Activated naive CD8-positive, alpha-beta T cell (primary cell): ENCODE data around the gene GDPD4.
"Not testable (repeated sequence)": the region's sequence is repeated elsewhere in the genome, so short reads cannot be mapped to it uniquely, and the experiment has no call there.

ENCODE experiments used
- H3K27ac Mint-ChIP-seq: one replicate; pipeline ENCODE4 v1.8.0; 2021; ENCODE audit warnings: mixed read lengths
- H3K27me3 Mint-ChIP-seq: one replicate; pipeline ENCODE4 v1.8.0; 2021; ENCODE audit warnings: mixed read lengths
- H3K36me3 Mint-ChIP-seq: one replicate; pipeline ENCODE4 v1.8.0; 2021; ENCODE audit warnings: mixed read lengths
- H3K4me1 Mint-ChIP-seq: one replicate; pipeline ENCODE4 v1.8.0; 2021; ENCODE audit warnings: low read depth, mixed read lengths
- H3K4me3 Mint-ChIP-seq: one replicate; pipeline ENCODE4 v1.8.0; 2021; ENCODE audit warnings: mild to moderate bottlenecking, mixed read lengths
- H3K9me3 Mint-ChIP-seq: one replicate; pipeline ENCODE4 v1.8.0; 2021; ENCODE audit warnings: low read depth, mixed read lengths

Gene GDPD4

DNA sequence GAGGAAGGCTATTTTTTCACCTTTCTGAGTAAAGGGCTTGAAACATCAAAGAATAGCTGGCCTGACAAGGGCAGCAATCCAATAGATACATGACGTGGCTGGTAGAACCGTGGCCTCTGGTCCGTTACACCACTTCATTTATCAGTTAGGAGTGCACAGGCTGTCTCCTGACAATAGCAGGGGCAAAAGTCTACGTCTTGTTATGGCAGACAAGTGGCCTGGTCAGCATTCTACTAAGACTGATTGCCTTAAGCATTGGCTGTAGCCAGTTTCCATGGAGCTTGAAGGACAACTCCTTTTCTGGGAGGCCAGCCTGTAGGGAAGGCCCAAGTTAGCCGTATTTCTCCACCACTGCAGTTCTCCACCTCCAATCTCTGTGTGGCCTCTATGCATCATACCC is 9.2 kb upstream of the GDPD4 start:
- Mint-ChIP-seq H3K27me3 (no peaks in the 10 kb centered on the region), H3K27ac (peak overlapping the region; percentile 24), H3K9me3 (peaks cover 3% of the 10 kb centered on the region), H3K4me3 (no peak overlapping the region), H3K4me1 (peaks cover 5% of the 10 kb centered on the region), H3K36me3 (no peaks in the 10 kb centered on the region)

DNA sequence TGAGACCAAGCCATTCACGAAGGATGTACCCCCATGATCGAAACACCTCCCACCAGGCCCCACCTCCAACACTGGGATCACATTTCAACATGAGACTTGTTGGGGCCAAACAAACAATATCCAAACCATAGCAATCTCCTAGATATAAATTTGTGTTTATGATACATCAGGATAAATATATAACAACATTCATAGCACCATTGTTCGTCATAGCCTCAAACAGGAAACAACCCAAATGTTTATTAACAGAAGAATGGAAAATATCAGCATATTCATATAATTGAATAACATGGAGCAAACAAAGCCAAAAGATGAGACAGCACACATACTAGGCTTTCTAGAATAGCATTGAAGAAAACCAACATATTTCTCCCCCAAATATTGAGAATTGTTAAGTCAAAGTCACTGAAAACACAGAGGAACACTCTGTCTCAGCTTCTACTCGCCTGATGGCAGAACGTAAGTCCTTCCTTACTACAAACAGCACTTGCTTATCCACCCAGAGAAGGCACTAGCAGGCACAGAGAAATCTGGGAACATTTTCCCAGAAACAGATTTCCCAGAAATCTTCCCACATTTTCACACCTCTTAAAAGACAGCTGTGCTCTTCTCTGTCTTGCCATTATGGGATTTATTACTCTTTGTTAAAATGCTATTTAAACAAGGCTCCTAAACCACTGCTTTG is 8.1 kb upstream of the GDPD4 start:
- Mint-ChIP-seq H3K27ac (peak overlapping the region; percentile 90), H3K4me1 (peaks cover 5% of the 10 kb centered on the region)

DNA sequence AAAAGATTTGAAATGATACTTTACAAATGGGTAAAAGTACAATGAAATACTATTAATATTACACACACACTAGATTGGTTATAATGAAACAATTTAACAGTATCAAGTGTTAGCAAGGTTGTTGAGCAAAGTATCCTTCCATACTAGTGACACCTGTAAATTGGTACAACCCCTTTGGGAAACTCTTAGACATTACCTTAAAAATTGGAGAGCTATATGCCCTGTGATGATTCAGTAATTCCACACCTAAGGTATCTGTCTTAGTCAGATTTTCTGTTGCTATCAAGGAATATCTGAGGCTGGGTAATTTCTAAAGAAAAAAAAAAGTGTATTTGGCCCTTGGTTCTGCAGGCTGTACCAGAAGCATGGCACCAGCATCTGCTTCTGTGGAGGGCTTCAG is 7.4 kb upstream of the GDPD4 start:
- peaks cover 3% of the 10 kb centered on the region for H3K9me3 Mint-ChIP-seq
- no peaks in the 10 kb centered on the region for H3K27me3 Mint-ChIP-seq
- H3K4me3 Mint-ChIP-seq: peak overlapping the region; percentile 30
- peak overlapping the region; percentile 90 for H3K27ac Mint-ChIP-seq
- H3K4me1 Mint-ChIP-seq: peaks cover 5% of the 10 kb centered on the region
- H3K36me3 Mint-ChIP-seq: no peaks in the 10 kb centered on the region

More for the DNA sequence above, 8.1 kb upstream of the GDPD4 start:
- Mint-ChIP-seq H3K36me3 (no peaks in the 10 kb centered on the region), H3K9me3 (peaks cover 3% of the 10 kb centered on the region), H3K27me3 (no peaks in the 10 kb centered on the region), H3K4me3 (no peak overlapping the region)

DNA sequence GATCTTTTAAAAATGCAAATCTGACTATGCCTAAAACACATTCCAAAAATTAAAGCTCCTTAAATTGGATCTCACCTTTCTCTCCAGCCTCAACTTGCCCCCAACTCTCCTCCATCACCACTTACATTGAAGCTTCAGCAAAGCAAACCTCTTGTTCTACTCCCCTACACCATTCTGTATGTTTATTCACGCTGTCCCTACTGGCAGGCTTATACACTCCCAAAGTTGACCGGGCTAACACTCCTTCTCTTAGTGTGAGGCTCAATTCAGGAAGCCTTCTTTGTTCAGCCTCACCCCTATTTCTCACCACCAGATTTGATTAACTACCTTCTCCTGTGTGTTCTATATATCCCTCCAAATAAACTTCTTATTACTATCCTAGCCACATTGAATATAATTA is 1.8 kb upstream of the GDPD4 start:
- H3K27me3 Mint-ChIP-seq: no peaks in the 10 kb centered on the region
- no peaks in the 10 kb centered on the region for H3K4me1 Mint-ChIP-seq
- H3K9me3 Mint-ChIP-seq: no peaks in the 10 kb centered on the region
- no peak overlapping the region for H3K27ac Mint-ChIP-seq
- no peak overlapping the region for H3K4me3 Mint-ChIP-seq
- no peaks in the 10 kb centered on the region for H3K36me3 Mint-ChIP-seq

DNA sequence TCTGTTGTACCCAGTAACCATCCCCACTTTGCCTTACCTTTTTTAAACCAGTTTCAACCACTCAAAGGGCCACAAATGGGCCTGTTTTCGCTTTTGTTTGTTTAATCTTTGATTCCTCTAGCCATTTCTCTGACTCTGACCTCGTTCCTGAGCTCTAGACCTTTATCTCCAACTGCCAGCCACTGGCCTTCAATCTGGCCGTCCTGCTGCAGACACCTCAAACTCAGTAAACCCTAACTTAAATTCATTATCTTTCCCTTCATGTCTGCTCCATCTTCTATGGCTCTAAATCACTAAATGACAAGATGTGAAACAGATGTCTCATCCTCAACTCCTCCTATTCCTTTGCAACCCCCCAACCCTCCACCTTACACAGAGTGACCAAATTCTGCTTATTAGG is 1.3 kb upstream of the GDPD4 start:
- Mint-ChIP-seq H3K27me3 (no peaks in the 10 kb centered on the region), H3K9me3 (no peaks in the 10 kb centered on the region), H3K27ac (no peak overlapping the region), H3K4me1 (no peaks in the 10 kb centered on the region), H3K4me3 (no peak overlapping the region), H3K36me3 (no peaks in the 10 kb centered on the region)

DNA sequence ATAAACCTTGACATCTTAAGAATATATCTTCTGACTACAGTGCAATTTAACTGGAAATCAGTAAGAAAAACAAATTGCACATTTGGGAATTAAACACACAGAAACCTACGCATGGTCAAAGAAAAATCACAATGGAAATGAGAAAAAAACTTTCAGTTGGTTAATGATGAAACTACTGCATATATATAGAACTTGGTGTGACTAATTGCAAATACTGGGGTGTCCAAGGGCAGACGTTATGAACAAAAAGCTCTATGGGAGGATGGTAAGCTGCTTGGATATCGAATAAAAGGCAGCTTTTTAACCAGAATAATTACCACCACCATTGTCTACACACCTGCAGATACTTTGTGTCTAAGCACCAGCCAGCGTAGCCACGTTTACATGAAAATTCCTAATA is 791 bp downstream of the GDPD4 start:
- no peaks in the 10 kb centered on the region for H3K9me3 Mint-ChIP-seq
- H3K27ac Mint-ChIP-seq: no peak overlapping the region
- H3K27me3 Mint-ChIP-seq: no peaks in the 10 kb centered on the region
- no peaks in the 10 kb centered on the region for H3K36me3 Mint-ChIP-seq
- H3K4me1 Mint-ChIP-seq: no peaks in the 10 kb centered on the region
- no peak overlapping the region for H3K4me3 Mint-ChIP-seq

DNA sequence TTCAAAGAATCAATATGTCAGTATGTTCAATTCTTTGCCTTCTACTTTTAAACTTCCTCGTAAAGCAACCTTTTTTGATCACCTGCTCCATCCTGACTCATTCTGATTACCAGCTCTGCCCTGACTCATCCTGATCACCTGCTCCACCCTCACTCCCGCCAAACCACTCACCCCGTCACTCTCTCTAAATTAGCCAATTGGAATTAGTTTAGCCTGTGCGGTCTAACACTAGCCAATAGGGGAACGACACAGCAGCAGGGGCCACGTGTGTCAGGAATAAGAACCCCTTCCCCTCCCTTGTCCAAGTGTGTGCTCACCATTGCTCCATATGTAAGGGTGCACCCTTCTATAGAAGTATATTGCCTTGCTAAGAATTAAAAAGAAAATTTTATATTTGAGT is 1.5 kb downstream of the GDPD4 start:
- not testable (repeated sequence) for H3K27ac Mint-ChIP-seq, H3K27me3 Mint-ChIP-seq, H3K4me3 Mint-ChIP-seq, H3K9me3 Mint-ChIP-seq, H3K36me3 Mint-ChIP-seq, H3K4me1 Mint-ChIP-seq

DNA sequence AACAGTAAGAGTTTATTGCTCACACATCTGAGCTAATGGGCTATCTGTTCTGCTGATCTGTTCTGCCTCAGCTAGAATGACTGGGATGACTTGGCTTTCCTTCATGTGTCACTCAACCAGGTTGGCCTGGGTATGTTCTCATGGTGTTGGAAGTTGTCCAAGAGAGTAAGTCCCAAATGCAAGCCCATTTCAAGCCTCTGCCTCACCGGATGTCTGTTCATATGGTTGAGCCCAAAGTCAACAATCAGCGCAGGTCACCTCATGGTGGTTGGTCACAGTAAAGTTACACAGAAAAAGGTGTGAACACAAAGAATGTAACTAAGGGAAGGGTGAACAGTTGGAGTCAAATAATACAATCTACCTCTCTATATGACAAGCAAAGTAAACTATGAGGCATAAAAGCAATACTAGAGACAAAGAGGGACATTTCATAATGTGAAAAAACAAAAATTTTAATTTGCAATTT is 1.9 kb downstream of the GDPD4 start:
- no peaks in the 10 kb centered on the region for H3K9me3 Mint-ChIP-seq
- no peaks in the 10 kb centered on the region for H3K36me3 Mint-ChIP-seq
- no peak overlapping the region for H3K27ac Mint-ChIP-seq
- no peaks in the 10 kb centered on the region for H3K4me1 Mint-ChIP-seq
- no peak overlapping the region for H3K4me3 Mint-ChIP-seq
- peaks cover 2% of the 10 kb centered on the region for H3K27me3 Mint-ChIP-seq

DNA sequence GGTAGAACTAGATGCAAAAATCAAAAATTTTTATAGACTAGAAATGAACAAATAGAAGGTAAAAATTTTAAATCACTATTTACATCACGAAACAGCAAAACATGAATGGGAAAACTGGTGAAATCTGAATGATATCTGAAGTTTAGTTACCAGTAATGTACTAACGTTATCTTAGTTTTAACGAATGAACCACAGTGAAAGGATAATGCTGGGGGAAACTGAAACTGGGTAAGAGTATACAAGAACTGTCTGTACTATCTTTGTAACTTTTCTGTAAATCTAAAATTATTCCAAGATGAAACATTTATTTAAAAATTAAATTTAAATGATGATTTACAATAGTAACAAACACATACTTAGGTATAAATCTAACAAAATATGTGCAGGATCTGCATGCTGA is 7.4 kb downstream of the GDPD4 start:
- H3K27ac Mint-ChIP-seq: no peak overlapping the region
- no peaks in the 10 kb centered on the region for H3K4me1 Mint-ChIP-seq

DNA sequence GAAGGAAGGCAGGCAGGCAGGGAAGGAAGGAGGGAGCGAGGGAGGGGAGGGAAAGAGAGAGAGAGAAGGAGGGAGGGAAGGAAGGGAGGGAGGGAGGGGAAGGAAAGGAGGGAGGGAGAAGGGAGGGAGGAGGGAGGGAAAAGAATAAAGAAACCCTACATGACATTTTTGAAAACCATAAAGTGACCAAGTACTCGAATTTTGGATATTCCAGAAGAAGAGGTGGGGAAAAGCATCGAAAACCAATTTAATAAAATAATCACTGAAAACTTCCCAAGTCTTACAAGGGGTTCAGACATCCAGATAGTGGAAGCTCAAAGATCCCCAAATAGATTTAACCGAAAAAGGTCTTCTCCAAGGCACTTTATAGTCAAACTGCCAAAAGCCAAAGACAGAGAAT is 11.7 kb downstream of the GDPD4 start:
- H3K4me1 Mint-ChIP-seq: no peaks in the 10 kb centered on the region
- H3K27me3 Mint-ChIP-seq: peaks cover 14% of the 10 kb centered on the region
- no peak overlapping the region for H3K4me3 Mint-ChIP-seq
- no peak overlapping the region for H3K27ac Mint-ChIP-seq
- H3K36me3 Mint-ChIP-seq: no peaks in the 10 kb centered on the region
- H3K9me3 Mint-ChIP-seq: no peaks in the 10 kb centered on the region

More for the DNA sequence above, 7.4 kb downstream of the GDPD4 start:
- no peaks in the 10 kb centered on the region for H3K36me3 Mint-ChIP-seq
- no peak overlapping the region for H3K4me3 Mint-ChIP-seq
- H3K27me3 Mint-ChIP-seq: peaks cover 2% of the 10 kb centered on the region
- H3K9me3 Mint-ChIP-seq: no peaks in the 10 kb centered on the region

DNA sequence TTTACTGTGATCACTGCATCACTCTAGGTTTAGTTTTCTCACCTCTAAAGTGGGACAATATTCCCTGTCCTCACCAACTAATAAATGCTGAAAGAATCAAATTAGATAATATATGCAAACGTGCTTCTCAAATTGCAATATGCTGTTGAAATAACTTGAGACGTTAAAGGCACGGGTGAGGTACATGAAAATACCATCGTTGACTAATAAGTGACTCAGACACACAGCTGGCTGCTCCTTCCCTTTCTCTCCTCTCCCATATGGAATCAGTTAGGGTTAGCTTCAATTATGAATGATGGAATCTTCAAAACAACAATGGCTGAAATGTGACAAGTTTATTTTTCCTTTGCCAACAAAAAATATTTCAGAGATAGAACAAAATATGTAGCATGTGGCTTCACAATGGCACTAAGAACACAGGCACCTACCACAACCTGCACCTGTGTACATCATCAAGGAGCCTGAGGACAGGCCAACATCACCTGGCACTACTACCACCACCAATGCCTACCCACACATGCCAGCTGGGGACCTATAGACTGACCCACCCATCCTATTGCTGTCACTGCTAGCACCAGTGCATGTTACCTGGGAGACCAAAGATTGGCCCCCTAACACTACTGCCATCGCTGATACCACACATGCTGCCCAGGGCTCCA is 13.7 kb downstream of the GDPD4 start:
- H3K27me3 Mint-ChIP-seq: peaks cover 14% of the 10 kb centered on the region
- no peak overlapping the region for H3K4me3 Mint-ChIP-seq
- no peak overlapping the region for H3K27ac Mint-ChIP-seq
- no peaks in the 10 kb centered on the region for H3K4me1 Mint-ChIP-seq
- no peaks in the 10 kb centered on the region for H3K9me3 Mint-ChIP-seq
- H3K36me3 Mint-ChIP-seq: no peaks in the 10 kb centered on the region

DNA sequence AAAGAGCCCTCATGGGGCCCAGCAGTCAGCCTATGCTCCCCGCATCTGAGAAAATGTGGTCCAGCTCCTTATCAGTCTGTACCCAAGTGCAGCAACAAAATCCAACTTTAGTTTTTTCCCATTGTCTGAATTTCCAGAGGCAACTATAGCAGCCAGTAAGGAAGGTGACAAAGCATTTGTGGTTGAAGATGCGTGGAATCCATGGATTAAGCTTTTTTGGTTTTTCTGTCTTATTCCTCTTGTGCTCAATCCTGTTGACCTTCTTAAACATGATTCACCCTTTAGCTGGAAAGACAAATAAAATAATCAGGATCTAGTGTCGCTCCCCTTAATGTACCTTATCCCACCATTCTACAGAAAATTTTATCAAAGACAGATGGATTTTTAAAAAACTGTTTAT is 14.3 kb downstream of the GDPD4 start:
- Mint-ChIP-seq H3K36me3 (no peaks in the 10 kb centered on the region), H3K9me3 (no peaks in the 10 kb centered on the region), H3K4me3 (no peak overlapping the region), H3K4me1 (no peaks in the 10 kb centered on the region), H3K27me3 (peaks cover 14% of the 10 kb centered on the region), H3K27ac (no peak overlapping the region)

DNA sequence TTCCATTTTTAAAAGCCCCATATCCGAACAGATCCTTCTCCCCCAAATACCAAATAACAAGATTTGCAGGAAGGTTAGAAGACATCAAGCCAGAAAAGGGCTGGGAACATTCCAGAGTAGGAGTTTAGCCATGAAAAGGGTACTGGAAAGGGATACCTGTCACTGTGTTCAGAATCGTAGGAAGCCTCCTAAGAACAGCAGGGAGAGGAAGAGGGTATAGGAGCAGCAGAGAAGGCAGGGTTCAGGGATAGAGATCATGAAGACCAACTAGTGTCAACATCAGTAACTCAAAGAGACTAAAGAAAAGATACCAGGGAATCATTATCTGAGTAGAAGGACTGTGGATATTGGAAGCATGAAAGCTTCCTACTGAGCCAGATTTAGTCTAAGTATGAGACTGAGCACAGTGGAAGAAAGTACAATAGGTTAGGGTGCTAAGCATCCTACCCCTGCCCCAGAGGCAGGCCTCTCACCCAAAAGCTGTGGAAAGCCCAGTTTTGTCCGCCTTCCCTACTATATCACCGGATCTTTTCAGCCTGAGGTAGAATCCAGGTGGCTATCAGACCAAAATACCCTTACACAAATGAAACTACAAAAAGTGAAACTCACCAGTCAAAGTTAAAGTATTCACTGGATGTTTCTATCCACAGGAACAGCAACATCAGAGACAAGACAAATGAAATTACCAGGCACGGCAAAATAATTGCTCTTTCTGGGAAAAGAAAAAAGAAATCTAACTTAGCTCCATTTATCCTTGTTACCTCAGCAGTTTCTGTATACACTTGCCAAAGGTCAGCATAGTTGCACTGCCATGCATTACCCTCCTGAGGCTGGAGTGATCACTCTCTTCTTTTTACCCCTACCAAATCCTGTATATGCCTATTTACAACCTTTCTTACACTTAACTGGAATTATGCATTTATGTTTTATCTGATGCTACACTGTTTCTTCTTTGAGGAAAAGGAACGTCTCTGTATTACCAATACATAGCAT is 16.7 kb downstream of the GDPD4 start:
- Mint-ChIP-seq H3K27me3 (peaks cover 16% of the 10 kb centered on the region), H3K27ac (no peak overlapping the region), H3K9me3 (no peaks in the 10 kb centered on the region), H3K36me3 (peaks cover 2% of the 10 kb centered on the region), H3K4me3 (no peak overlapping the region), H3K4me1 (no peaks in the 10 kb centered on the region)

DNA sequence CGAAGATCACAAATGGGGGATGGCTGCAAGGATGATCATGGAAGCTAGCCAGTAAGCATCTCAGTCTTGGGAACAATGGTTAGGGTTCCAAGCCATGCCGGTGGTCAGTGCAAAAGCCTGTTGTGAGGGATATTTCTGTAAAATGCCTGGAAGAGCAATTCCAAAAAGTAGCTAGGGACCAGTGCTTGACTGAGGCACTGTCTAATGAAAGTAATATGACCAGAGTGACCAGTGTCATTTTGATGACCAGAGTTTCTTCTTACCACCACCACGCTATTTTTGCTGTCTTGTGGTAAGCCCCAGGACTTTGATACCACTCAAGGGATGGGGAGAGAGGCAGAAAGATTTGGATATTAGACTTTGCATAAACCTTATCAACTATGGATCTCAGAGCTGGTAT is 18.4 kb downstream of the GDPD4 start:
- Mint-ChIP-seq H3K36me3 (peaks cover 2% of the 10 kb centered on the region), H3K4me3 (no peak overlapping the region), H3K9me3 (no peaks in the 10 kb centered on the region), H3K4me1 (no peaks in the 10 kb centered on the region), H3K27ac (no peak overlapping the region), H3K27me3 (peaks cover 16% of the 10 kb centered on the region)
